GM19452 (cell line): Measurements from ENCODE around the gene ALDH7A1.
"Not testable (repeated sequence)": the region's sequence is repeated elsewhere in the genome, so short reads cannot be mapped to it uniquely, and the experiment has no call there.

Experiments
- ATAC-seq: cut with Tn5 transposase; IDR thresholded peaks from one replicate; pipeline ENCODE4 v1.9.1; 2021; ENCODE audit not compliant: unreplicated experiment

ALDH7A1 gene

DNA sequence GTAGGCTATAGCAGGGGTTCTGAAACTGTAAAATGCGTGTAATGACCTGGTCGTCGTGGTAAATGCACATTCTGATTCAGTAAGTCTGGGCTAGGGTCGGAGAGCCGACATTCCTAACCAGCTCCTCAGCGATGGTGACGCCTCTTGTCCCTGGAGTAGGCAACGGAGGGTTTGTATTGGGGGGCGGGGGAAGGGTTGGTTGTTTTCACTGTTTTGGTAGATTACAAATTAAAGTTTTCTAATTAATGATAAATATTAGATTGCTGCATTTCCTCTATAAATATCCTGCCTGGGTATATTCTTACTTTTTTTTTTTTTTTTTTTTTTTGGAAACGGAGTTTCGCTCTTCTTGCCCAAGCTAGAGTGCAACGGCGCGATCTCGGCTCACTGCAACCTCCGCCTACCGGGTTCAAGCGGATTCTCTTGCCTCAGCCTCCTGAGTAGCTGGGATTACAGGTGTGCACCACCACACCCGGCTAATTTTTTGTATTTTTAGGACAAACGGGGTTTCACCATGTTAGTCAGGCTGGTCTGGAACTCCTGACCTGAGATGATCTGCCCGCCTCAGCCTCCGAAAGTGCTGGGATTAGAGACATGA is 566 bp upstream of the ALDH7A1 start:
- ATAC-seq, result peak; percentile 22

- no peak for ATAC-seq
These were observed 3.5 kb downstream of the ALDH7A1 start for GRCh38 chr5:126591549-126591948.

DNA sequence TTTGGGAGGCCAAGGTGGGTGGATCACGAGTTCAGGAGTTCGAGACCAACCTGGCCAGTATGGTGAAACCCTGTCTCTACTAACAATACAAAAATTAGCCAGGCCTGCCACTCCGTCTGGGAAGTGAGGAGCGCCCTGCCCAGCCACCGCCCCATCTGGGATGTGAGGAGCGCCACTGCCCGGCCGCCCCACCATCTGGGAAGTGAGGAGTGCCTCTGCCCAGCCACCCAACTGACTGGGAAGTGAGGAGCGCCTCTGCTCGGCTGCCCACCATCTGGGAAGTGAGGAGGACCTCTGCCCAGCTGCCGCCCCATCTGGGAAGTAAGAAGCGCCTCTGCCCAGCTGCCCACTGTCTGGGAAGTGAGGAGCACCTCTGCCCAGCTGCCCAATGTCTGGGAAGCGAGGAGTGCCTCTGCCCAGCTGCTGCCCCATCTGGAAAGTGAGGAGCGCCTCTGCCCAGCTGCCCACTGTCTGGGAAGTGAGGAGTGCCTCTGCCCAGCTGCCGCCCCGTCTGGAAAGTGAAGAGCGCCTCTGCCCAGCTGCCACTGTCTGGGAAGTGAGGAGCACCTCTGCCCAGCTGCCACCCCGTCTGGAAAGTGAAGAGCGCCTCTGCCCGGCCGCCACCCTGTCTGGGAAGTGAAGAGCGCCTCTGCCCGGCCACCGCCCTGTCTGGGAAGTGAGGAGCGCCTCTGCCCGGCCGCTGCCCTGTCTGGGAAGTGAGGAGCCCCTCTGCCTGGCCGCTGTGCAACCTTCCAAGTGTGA is 5.3 kb downstream of the ALDH7A1 start:
- ATAC-seq, result no peak

DNA sequence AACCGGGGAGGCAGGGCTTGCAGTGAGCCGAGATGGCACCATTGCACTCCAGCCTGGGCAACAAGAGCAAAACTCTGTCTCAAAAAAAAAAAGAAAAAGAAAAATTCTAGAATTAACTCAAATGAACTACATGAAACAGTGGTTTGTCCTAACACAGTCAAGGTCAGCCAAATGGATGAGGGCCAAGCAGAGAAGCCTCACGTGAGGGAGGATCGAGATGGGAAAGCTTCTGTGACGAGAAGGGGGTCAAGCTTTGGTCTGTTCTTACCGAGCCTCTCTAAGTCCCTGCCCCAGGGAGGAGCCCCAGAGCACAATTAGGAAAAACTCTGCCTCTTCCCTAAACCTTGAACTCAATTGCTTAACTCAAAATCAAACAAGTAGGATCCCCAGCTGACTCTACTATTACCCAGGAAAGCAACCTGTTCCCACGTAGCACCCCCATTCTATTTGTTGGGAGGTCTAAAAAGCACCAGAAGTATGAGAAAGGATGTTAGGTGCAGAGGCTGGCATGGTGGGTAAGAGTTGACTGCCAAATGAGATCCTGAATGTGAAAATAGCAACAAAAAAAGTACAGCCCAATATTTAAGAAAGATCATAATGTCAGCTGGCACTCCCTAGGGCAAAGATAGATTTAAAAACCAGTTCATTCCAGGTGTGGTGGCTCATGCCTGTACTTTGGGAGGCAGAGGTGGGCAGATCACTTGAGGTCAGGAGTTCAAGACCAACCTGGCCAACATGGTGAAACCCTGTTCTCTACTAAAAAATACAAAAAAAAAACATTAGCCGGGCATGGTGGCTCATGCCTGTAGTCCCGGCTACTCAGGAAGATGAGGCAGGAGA is 7.2 kb downstream of the ALDH7A1 start:
- no peak for ATAC-seq

GRCh38 chr5:126583761-126584160 is 11.3 kb downstream of the ALDH7A1 start:
- ATAC-seq, result no peak

DNA sequence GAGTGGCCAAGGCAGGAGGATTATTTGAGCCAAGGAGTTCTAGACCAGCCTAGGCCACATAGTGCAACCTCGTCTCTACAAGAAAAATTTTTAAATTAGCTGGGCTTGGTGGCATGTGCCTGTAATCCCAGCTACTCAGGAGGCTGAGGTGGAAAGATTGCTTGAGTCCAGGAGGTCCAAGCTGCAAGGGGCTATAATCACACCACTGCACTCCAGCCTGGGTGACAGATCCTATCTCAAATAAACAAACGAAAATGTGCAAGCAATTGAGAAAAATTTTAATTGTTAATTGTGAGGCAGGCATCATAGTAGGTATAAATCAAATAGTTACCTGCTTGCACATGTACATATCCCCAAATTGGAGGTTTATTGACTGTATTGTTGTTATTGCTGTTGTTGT is 15.3 kb downstream of the ALDH7A1 start:
- no peak for ATAC-seq

- no peak for ATAC-seq
These were observed 17.6 kb downstream of the ALDH7A1 start for GRCh38 chr5:126577415-126577814.

GRCh38 chr5:126576974-126577373 is 18.0 kb downstream of the ALDH7A1 start:
- no peak for ATAC-seq

GRCh38 chr5:126575644-126576043 is 19.4 kb downstream of the ALDH7A1 start:
- ATAC-seq, result no peak

DNA sequence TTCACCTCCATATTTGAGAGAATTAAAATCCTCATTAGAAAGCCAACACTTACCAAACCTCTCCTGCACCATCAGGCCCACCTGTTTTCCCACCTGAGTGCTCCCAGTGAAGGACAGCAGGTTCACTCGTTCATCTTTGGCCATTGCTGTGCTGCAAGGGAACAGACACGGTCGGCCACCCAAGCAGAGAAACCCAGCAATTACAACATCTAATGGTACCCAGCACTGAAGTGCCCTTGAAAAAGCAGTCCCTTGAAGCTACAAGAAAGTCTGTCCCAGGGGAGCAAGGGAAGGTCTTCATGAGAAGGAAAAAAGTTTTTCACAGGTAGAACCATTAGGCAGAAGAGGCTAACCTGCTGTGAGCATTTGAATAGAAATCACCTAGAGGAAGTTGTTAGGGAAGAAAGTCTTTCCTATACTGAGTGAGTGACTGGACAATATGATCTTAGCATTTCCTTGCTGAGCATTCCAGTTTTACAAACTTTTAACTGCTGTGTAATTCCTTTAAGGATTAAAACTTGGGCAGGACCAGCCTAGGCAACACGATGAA is 26.7 kb downstream of the ALDH7A1 start:
- ATAC-seq, result no peak

- ATAC-seq, result peak; percentile 92
These were observed 32.2 kb downstream of the ALDH7A1 start for GRCh38 chr5:126562823-126563222.

DNA sequence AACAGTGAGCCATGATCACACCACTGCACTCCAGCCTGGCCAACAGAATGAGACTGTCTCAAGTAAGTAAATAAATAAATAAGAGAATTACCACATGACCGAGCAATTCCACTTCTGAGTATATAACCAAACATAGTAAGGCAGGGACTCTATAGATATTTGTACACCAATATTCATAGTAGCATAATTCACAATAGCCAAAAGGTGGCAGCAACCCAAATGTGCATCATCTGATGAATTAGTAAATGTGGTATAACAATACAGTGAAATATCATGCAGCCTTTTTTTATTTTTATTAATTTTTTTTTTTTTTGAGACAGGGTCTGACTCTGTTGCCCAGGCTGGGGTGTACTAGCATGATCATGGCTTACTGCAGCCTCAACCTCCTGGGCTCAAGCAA is 33.1 kb downstream of the ALDH7A1 start:
- no peak for ATAC-seq

GRCh38 chr5:126555101-126555500 is 39.9 kb downstream of the ALDH7A1 start:
- not testable (repeated sequence) for ATAC-seq

DNA sequence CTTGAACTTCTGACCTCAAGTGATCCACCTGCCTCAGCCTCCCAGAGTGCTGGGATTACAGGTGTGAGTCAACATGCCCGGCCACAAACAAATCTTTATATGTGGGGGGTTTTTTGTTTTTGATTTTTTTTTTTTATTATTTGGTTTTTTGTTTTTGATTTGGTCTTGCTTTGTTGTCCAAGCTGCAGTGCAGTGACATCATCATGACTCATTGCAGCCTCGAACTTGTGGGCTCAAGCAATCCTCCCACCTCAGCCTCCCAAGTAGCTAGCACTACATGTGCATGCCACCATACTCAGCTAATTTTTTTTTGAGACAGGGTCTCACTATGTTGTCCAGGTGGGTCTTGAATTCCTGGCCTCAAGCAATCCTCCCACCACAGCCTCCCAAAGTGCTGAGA is 42.4 kb downstream of the ALDH7A1 start:
- ATAC-seq, result no peak

GRCh38 chr5:126544087-126544740 is 50.8 kb downstream of the ALDH7A1 start:
- peak; percentile 77 for ATAC-seq

GRCh38 chr5:126543660-126544059 is 51.4 kb downstream of the ALDH7A1 start:
- ATAC-seq, result no peak

DNA sequence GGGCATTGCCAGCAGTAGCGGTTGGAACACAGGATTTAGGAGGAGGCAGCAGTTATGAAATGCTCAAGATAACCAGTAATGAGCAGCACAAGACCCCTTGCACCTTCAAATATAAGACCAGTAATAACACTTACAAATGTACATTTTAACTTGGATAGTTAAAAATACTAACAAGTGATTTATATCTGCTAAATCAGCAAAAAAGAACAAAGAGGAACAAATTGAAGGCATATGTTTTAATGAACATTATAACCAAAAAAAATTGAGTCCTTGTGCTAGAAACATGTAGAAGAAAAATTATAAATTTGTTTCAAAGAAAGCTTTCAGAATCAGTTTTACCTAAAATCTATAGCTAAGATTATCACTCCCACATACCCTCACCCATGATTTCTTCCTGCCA is 52.0 kb downstream of the ALDH7A1 start:
- ATAC-seq, result no peak

GRCh38 chr5:126542441-126542840 is 52.6 kb downstream of the ALDH7A1 start:
- ATAC-seq, result no peak

GRCh38 chr5:126540631-126541030 is 54.4 kb downstream of the ALDH7A1 start:
- no peak for ATAC-seq

DNA sequence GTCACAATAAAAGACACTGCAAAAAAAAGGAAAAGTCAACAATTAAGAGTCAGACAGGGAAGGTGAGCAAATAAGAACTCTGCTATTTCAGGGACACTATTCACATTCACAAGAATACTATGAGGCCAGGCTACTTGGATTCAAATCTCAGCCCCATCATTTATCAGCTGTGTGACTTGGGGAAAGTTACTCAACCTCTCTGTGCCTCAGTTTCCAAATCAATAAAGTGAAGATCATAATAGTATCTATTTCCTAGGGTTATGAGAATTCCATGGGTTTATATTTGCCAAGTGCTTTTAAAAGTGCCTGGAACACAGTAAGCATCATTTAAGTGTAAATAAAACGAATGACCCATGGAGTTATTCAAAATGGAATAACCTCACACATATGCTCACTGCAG is 56.4 kb downstream of the ALDH7A1 start:
- ATAC-seq, result no peak

- no peak for ATAC-seq
These were observed 58.1 kb downstream of the ALDH7A1 start for GRCh38 chr5:126536874-126537273.
